Measurements from ENCODE around the gene MEIS3.

DNA sequence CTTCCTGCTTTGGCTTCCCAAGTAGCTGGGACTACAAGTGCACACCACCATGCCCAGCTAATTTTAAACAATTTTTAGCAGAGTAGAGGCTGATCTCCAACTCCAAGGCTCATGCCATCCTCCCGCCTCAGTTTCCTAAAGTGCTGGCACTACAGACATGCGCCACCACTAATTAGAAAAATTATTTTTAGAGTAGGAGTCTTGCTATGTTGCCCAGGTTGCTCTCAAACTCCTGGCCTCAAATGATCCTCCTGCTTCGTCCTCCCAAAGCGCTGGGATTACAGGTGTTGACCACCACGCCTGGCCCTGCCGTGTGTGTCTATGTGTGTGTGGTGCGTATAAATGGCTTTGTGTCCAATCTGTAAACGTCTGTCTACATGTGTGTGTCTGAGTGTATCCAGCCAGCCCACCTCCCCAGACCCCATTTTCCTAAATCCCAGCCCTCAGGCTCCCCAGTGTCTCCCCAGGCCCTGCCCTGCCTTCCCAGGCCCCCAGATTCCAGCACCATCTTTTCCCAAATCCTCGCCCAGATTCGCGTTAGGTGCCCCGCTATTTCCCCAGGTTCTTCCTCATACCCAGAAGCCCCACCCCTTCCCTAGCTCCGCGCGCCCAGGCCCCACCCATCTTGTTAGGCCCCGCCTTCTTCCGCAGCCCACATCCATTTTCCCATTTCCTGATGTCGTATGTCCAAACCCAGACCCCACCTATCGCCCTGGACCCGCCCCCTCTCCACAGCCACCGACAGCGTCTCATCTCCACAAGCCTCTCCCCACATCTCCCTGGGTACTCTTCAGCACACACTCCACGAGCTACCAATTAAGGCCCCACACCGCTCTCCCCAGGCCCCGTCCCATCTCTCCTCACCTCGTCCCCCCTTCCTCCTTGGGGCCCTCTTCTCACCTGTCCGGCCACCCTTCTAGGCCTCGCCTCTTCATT is 27.5 kb upstream of the MEIS3 start:
- TF ChIP-seq ZNF274 (IDR thresholded peaks at IDR 0.05; ENCODE audit: low read depth, low read length) (no peak), SUZ12 (IDR thresholded peaks at IDR 0.05; ENCODE audit: extremely low read depth, insufficient read depth, insufficient read length) (no peak), YY1 (IDR thresholded peaks at IDR 0.05; ENCODE audit: insufficient read depth, insufficient read length) (no peak)
